ENCODE measurements around the gene QDPR.
A peak's percentile ranks its signal among the peaks of the same experiment; 100 is the strongest.
"Not testable (repeated sequence)": the region's sequence is repeated elsewhere in the genome, so short reads cannot be mapped to it uniquely, and the experiment has no call there.

QDPR gene

DNA sequence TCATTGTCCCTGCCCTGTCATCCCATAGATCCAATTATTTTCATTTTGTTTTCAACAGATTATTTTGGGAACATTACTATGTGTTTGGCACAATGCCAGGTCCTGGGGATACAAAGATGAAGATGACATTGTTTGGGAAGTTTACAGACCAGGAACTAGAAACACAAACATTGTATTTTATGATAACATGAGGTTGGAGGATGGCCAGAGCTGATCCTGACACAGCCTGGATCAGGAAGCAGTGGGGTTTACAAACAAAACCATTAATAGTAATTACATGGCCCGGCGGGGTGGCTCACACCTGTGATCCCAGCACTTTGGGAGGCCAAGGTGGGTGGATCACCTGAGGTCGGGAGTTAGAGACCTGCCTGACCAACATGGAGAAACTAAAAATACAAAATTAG, 32.9 kb upstream of the QDPR start:
- TF ChIP-seq, protein P1, sequence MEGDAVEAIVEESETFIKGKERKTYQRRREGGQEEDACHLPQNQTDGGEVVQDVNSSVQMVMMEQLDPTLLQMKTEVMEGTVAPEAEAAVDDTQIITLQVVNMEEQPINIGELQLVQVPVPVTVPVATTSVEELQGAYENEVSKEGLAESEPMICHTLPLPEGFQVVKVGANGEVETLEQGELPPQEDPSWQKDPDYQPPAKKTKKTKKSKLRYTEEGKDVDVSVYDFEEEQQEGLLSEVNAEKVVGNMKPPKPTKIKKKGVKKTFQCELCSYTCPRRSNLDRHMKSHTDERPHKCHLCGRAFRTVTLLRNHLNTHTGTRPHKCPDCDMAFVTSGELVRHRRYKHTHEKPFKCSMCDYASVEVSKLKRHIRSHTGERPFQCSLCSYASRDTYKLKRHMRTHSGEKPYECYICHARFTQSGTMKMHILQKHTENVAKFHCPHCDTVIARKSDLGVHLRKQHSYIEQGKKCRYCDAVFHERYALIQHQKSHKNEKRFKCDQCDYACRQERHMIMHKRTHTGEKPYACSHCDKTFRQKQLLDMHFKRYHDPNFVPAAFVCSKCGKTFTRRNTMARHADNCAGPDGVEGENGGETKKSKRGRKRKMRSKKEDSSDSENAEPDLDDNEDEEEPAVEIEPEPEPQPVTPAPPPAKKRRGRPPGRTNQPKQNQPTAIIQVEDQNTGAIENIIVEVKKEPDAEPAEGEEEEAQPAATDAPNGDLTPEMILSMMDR (IDR thresholded peaks at IDR 0.05), result no peak
- TF ChIP-seq ZFX (IDR thresholded peaks at IDR 0.05; ENCODE audit: borderline replicate concordance), result no peak
- peak overlapping the region; percentile 56 for H3K27ac ChIP-seq

DNA sequence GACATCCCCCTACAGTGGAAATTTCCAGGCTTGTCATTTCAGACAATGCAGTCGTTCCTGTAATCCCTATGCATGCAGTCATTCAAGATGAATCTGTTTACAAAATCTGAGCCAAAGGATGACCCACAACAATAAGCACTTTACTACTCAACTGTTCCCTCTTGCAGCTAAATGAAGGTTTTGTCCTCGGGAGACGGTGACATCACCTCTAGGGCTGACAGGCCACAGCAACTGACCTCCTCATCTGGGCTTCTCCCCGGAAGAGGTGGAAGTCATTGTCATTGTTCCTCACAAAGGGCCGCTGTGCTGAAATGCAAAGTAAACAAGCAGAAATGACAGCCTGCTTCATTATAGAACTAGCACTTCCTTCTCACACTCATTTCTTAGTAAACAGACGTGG, 32.3 kb upstream of the QDPR start:
- no peak for TF ChIP-seq ZFX (IDR thresholded peaks at IDR 0.05; ENCODE audit: borderline replicate concordance)
- TF ChIP-seq, protein P1 (IDR thresholded peaks at IDR 0.05), result no peak

DNA sequence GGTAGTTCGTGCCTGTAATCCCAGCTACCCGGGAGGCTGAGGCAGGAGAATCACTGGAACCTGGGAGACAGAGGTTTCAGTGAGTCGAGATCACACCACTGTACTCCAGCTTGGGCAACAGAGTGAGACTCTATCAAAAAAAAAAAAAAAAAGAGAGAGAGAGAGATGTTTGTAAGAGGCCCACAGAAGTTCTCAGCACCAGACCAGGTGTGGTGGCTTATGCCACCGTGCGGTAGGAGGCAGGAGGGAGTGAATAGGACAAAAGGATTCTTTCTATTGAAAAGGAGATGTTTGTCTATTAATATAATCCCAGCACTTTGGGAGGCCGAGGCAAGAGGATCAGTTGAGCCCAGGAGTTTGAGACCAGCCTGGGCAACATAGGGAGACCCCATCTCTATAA, 25.2 kb upstream of the QDPR start:
- H3K27ac ChIP-seq, result not testable (repeated sequence)

More for the DNA sequence above, 32.3 kb upstream of the QDPR start:
- H3K27ac ChIP-seq, result peak overlapping the region; percentile 56

DNA sequence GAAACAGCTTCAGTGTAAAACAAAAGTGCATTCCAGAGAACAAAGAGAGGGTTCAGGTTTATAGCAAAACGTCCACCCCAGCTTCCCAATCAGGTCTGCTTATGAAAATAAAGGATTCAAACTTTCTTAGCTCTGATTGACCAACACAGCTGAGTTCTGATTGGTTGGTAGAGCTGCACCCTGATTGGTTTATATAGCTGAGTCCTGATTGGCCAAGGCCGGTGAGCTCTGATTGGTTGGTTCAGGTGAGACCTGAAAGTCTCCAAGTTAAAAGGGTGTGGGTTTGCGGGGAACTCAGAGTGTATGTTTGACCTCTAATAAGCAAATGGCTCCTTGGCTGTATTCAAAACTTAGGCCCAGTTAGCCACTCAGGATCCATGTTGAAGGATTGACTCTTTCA, 24.0 kb upstream of the QDPR start:
- no peak overlapping the region for H3K27ac ChIP-seq
- TF ChIP-seq ZFX (IDR thresholded peaks at IDR 0.05; ENCODE audit: borderline replicate concordance), result no peak
- TF ChIP-seq, protein P1 (IDR thresholded peaks at IDR 0.05), result no peak

DNA sequence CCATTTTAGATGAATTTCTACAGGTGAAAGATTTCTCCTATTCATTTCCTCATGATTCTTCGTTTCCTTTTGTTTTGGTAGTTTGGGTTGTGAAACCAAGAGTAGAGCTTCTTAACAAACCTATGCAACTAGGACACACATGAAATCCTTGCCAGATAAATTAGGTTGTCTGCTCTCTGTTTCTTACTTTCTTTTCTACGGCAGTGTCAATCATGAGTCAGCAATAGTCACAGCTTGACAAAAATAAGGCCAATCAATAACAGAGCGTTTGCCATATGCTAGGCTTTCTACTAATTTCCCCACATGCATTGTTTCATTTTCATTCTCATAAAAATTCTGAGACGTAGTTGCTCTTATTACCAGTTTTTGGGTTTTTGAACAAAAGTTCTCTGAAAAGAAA, 23.4 kb upstream of the QDPR start:
- H3K27ac ChIP-seq, result no peak overlapping the region
- TF ChIP-seq ZFX (IDR thresholded peaks at IDR 0.05; ENCODE audit: borderline replicate concordance), result no peak
- TF ChIP-seq, protein P1 (IDR thresholded peaks at IDR 0.05), result no peak

DNA sequence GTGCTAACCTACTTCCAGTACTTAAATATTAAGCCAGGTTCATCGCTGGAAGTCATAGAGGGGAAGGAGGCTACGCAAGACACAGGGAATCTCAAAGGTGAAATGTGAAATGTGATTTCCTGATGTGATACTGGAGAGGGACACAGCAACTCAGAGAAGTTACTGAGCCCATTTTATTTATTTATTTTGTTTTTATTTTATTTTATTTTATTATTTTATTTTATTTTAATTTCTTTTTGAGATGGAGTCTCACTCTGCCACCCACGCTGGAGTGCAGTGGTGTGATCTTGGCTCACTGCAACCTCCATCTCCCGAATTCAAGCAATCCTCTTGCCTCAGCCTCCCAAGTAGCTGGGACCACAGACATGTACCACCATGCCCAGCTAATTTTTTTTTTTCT, 22.8 kb upstream of the QDPR start:
- no peak for TF ChIP-seq ZFX (IDR thresholded peaks at IDR 0.05; ENCODE audit: borderline replicate concordance)
- TF ChIP-seq, protein P1 (IDR thresholded peaks at IDR 0.05), result no peak

DNA sequence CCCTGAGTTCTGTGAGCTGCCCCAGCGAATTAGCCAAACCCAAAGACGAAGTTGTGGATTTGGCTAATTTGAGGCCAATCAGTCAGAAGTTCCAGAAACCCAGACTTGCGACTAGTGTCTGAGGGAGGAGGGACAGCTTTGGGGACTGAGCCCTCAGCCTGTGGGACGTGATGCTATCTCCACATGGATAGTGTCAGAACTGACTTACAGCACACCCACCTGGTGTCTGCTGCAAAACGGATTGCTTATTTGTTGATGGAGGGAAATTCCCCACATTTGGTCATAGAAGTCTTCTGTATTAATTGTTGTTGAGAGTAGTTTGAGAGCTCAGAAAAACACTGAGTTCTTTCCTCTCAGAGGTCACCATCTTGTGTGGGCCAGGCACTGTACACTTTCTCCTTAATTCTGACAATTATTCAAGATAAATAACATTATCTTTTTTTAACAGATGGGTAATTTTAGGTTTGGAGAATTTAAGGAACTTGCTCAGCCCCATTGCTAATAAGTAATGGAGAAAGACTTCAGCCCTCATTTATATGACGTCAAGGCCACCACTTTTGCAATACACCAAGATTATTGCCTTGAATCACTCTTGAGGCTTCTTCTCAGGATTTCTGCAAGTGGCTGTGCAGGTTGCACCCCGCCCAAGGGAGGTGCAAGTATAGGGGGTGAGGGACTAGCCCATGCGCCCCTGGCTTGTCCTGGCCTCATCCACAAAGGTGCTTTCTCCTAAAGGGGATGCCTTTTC, 19.8 kb upstream of the QDPR start:
- H3K27ac ChIP-seq, result no peak overlapping the region
- TF ChIP-seq, protein P1 (IDR thresholded peaks at IDR 0.05), result no peak
- no peak for TF ChIP-seq ZFX (IDR thresholded peaks at IDR 0.05; ENCODE audit: borderline replicate concordance)

More for the DNA sequence above, 22.8 kb upstream of the QDPR start:
- no peak overlapping the region for H3K27ac ChIP-seq
